DMS53 (cell line): Measurements from ENCODE around the gene AARSD1.
"Not testable (repeated sequence)": the region's sequence is repeated elsewhere in the genome, so short reads cannot be mapped to it uniquely, and the experiment has no call there.

Source experiments
- DNase-seq: peaks from one replicate; lab custom pipeline; 2025; lab: John Stamatoyannopoulos, UW

Gene AARSD1

GRCh38 chr17:42980766-42981397 is 16.6 kb upstream of the AARSD1 start:
- peak; percentile 91 for DNase-seq

DNA sequence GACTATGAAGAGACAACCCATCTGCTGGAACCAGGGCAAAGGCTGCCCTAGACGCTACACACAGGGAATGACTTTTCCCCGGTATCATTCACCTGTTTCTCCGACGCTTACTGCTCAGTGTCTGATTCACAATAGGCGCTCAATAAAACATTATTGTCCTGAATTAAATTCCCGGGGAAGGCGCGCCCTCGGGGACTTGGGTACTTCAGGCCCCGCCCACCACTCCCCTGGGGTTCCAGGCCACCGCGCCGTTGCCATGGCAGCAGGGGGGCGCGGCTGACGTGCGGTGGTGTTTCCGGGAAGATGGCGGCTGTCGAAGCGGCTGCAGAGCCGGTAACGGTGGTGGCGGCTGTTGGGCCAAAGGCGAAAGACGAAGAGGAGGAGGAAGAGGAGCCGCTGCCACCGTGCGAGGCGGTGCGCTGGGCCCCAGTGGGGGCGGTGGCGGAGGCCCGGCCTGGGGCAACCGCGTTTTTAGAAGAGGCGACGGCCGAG is 16.1 kb upstream of the AARSD1 start, which contains the start of gene RUNDC1:
RUNDC1 (plus strand) TSS at position 292 of the 492 bp plus-strand sequence; CDS start at position 304, 12 bp downstream.
- DNase-seq: peak; percentile 97

- peak; percentile 95 for DNase-seq
Observed at GRCh38 chr17:42979511-42980273, 15.4 kb upstream of the AARSD1 start, which contains the start of gene PTGES3L. Gene PTGES3L, minus strand, starts transcription at chr17:42980080. Its CDS starts 27 bp downstream, at chr17:42980053.

DNA sequence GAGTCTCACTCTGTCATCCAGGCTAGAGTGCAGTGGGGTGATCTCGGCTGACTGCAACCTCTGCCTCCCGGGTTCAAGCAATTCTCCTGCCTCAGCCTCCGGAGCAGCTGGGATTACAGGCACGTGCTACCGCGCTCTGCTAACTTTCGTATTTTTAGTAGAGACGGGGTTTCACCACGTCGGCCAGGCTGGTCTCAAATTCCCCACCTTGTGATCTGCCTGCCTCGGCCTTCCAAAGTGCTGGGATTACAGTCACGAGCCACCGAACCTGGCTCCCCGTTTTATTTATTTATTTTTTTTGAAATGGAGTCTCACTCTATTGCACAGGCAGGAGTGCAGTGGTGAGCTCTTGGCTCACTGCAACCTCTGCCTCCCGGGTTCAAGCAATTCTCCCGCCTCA is 11.4 kb upstream of the AARSD1 start:
- not testable (repeated sequence) for DNase-seq

GRCh38 chr17:42975265-42975664 is 11.0 kb upstream of the AARSD1 start:
- no peak for DNase-seq

DNA sequence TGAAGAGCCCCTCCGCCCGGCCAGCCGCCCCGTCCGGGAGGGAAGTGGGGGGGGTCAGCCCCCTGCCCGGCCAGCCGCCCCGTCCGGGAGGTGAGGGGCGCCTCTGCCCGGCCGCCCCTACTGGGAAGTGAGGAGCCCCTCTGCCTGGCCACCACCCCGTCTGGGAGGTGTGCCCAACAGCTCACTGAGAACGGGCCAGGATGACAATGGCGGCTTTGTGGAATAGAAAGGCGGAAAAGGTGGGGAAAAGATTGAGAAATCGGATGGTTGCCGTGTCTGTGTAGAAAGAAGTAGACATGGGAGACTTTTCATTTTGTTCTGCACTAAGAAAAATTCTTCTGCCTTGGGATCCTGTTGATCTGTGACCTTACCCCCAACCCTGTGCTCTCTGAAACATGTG is 9.1 kb upstream of the AARSD1 start:
- DNase-seq: not testable (repeated sequence)

GRCh38 chr17:42971589-42971988 is 7.3 kb upstream of the AARSD1 start:
- DNase-seq: no peak

GRCh38 chr17:42969001-42969581 is 4.8 kb upstream of the AARSD1 start:
- no peak for DNase-seq

GRCh38 chr17:42967925-42968324 is 3.7 kb upstream of the AARSD1 start:
- DNase-seq: peak; percentile 27

- DNase-seq: peak; percentile 23
Observed at GRCh38 chr17:42953669-42954068, 10.6 kb downstream of the AARSD1 start.

GRCh38 chr17:42950044-42950783 is 14.0 kb downstream of the AARSD1 start:
- DNase-seq: no peak

DNA sequence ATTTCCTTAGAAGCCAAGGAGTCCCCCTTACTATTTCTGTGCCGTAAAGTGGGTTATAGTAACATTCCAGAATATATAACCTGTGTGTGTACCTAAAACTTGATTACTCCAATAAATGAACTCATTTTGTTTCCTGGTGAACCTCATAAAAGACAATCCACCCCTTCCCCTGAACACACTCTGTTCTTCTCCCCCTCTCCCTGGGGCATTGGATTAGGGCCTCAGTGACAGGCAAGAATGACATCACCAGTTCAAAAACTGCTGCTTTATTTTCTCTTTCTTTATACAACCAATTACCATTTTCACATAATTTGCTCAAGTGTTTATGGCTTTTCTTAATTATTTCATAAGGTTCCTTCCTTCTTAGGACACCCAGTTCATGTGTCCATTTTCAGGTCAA is 17.4 kb downstream of the AARSD1 start:
- DNase-seq: no peak

DNA sequence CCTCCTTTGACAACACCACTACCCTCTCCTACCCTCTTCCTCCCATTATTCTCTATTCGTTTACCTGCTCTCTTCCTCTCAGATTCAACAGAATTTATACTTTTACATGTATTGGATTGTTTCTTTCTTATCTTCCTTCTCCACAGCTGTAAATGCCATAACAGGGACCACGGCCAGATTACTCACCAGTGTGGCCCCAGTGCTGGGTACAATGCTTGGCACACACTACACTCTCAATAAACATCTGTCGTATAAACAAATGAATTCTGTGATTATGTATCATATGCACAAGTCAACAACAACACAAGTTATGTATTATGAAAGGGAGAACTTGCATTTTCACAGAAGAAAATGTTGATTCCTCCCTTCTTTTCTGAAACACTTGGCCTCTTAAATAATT is 20.0 kb downstream of the AARSD1 start:
- DNase-seq: no peak

DNA sequence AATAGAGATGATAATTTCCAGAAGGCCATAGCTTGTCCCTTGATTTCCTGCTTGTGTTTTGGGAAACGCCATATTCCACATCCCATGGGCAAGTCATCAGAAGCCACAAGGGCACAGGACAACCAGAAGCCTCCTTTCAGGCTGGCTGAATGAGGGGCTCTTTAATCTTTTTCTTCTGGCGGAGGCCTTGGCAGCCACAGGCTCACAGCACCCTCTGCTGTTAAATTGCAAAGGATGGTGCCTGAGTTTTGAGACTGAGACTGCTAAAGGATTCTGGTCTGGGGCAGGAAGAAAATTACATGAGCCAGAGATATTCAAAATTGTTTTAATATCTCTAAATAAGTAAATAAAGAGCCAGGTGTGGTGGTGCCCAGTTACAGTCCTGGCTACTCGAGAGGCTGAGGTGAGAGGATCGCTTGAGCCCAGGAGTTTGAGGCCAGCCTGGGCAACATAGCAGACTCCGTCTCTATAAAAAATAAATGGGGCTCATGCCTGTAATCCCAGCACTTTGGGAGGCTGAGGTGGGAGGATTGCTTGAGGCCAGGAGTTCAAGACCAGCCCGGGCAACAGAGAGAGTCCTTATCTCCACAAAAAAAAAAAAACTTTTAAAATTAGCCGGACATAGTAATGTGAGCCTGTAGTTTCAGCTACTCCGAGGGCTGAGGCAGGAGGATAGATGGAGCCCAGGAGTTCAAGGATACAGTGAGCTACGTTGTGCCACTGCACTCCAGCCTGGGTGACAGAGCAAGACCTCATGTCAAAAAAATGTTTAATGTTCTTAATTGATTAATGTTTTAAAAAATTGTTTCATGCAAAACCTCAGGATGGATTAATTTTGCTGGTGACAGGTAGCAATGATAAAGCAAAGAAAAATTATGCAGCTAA is 26.3 kb downstream of the AARSD1 start:
- peak; percentile 87 for DNase-seq

GRCh38 chr17:42929497-42929844 is 34.8 kb downstream of the AARSD1 start:
- no peak for DNase-seq

DNA sequence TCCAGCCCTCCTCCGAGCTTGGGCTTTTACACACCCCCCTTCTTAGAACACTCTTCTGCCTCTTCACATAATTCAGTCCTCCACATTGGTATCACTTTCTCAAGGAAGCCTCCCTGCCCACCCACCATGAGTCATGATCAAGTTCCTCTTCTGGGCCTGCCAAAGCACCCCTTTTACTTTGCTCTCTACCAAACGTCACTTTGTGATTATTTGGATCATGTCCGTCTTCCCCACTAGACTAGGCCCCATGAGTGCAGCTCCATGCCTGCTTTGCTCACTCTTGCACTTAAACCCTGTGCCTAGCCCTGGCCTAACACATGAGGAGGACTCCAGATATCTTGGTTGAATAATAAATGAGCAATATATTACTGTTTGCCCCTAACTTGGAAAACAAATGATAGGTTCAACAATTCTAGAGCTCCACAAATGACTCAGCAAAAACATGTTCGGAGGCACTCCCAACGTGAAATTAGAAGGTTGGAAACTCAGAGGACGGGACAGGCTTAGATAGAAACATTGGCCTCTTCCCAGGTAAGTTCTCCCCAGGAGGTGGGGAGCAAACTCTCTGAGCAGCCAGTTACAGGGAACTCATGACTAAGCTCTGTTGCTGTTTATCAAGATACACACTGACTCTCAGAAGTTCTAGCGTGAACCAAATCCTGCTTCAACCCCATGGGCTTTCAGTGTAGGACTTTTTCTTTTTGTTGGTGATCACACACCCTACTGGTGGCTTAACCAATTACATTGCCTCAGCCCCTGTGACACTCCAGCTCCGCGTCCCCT is 35.3 kb downstream of the AARSD1 start:
- DNase-seq: peak; percentile 86

- DNase-seq: no peak
Observed at GRCh38 chr17:42924891-42925290, 39.4 kb downstream of the AARSD1 start.

GRCh38 chr17:42923472-42923871 is 40.8 kb downstream of the AARSD1 start:
- not testable (repeated sequence) for DNase-seq

DNA sequence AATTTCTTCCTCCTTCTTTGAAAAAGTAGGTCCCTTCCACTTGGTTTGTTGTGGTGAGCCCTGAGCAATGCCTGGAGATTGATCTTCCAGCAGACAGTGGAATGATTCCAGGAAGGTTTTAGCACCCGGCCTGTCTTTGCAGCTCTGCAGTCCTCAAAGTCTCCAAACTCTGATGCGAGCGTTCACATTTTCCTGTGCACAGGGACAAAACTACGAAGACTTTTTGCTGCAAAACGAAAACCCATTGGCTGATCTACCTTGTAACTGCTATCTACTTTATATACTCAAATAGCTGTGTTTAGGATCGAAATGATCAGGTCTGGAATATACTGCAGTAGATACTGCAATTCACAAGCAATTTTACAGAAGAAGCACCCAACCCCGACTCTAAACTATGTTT is 42.0 kb downstream of the AARSD1 start:
- DNase-seq: no peak

DNA sequence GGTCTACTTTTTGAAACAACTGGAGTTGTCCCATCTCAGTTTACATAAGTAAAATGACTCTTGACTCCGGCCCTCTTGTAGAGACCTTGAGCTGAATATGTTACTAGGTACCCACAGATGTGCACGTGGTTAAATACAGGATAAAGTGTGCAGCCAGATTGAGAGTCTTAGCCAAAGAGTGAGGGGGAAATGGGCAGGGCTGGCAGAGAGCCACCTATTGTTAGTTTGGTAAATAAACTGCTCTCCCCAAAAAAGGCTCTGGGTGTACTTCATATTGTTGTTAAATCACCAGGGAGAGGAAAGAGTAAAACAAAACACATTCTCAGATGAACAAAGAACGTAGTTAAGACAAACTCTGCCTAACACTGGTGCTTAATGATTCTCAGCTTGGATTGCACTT is 43.3 kb downstream of the AARSD1 start:
- peak; percentile 23 for DNase-seq
